Measurements from ENCODE around the gene PANX2.

PANX2 gene

GRCh38 chr22:50205781-50206569 is 35.4 kb downstream of the PANX2 start:
- no peak overlapping the region for H3K4me3 ChIP-seq (ENCODE audit: low read depth in 1 of 2, low read length in 2 of 2)
- peaks cover 9% of the 10 kb centered on the region in 2 donors for H3K4me1 ChIP-seq (ENCODE audit: control insufficient read depth in 1 of 2, insufficient read depth in 2 of 2, low read length in 2 of 2)
- no peak overlapping the region for H3K27ac ChIP-seq (ENCODE audit: low read depth, low read length)
- H3K36me3 ChIP-seq (ENCODE audit: control insufficient read depth in 1 of 2, insufficient read depth in 2 of 2, low read length in 2 of 2), result peaks cover 13 to 60% of the 10 kb centered on the region in 2 donors
- H3K9ac ChIP-seq (ENCODE audit: low read depth in 1 of 2, low read length in 2 of 2), result no peak overlapping the region
- H3K27me3 ChIP-seq (ENCODE audit: control insufficient read depth in 1 of 2, insufficient read depth in 2 of 2, low read length in 2 of 2), result no peaks in the 10 kb centered on the region
- H3K9me3 ChIP-seq (ENCODE audit: control insufficient read depth in 1 of 2, low read length in 2 of 2), result no peaks in the 10 kb centered on the region

GRCh38 chr22:50206599-50206998 is 36.1 kb downstream of the PANX2 start:
- H3K27ac ChIP-seq (ENCODE audit: low read depth, low read length), result no peak overlapping the region

GRCh38 chr22:50207383-50208140 is 37.0 kb downstream of the PANX2 start:
- Histone ChIP-seq H3K36me3 (ENCODE audit: control insufficient read depth in 1 of 2, insufficient read depth in 2 of 2, low read length in 2 of 2) (peaks cover 21 to 73% of the 10 kb centered on the region in 2 donors), H3K27ac (ENCODE audit: low read depth, low read length) (no peak overlapping the region), H3K9me3 (ENCODE audit: control insufficient read depth in 1 of 2, low read length in 2 of 2) (no peaks in the 10 kb centered on the region), H3K4me3 (ENCODE audit: low read depth in 1 of 2, low read length in 2 of 2) (no peak overlapping the region), H3K9ac (ENCODE audit: low read depth in 1 of 2, low read length in 2 of 2) (no peak overlapping the region), H3K4me1 (ENCODE audit: control insufficient read depth in 1 of 2, insufficient read depth in 2 of 2, low read length in 2 of 2) (peaks cover 0 to 1% of the 10 kb centered on the region in 2 donors), H3K27me3 (ENCODE audit: control insufficient read depth in 1 of 2, insufficient read depth in 2 of 2, low read length in 2 of 2) (no peaks in the 10 kb centered on the region)

More at GRCh38 chr22:50206599-50206998, 36.1 kb downstream of the PANX2 start:
- H3K4me3 ChIP-seq (ENCODE audit: low read depth in 1 of 2, low read length in 2 of 2), result no peak overlapping the region
- H3K4me1 ChIP-seq (ENCODE audit: control insufficient read depth in 1 of 2, insufficient read depth in 2 of 2, low read length in 2 of 2), result peaks cover 9% of the 10 kb centered on the region in 2 donors
- peaks cover 18 to 65% of the 10 kb centered on the region in 2 donors for H3K36me3 ChIP-seq (ENCODE audit: control insufficient read depth in 1 of 2, insufficient read depth in 2 of 2, low read length in 2 of 2)
- no peaks in the 10 kb centered on the region for H3K9me3 ChIP-seq (ENCODE audit: control insufficient read depth in 1 of 2, low read length in 2 of 2)
- H3K27me3 ChIP-seq (ENCODE audit: control insufficient read depth in 1 of 2, insufficient read depth in 2 of 2, low read length in 2 of 2), result no peaks in the 10 kb centered on the region
- no peak overlapping the region for H3K9ac ChIP-seq (ENCODE audit: low read depth in 1 of 2, low read length in 2 of 2)

GRCh38 chr22:50208430-50208938 is 38.0 kb downstream of the PANX2 start:
- Histone ChIP-seq H3K4me3 (ENCODE audit: low read depth in 1 of 2, low read length in 2 of 2) (no peak overlapping the region), H3K36me3 (ENCODE audit: control insufficient read depth in 1 of 2, insufficient read depth in 2 of 2, low read length in 2 of 2) (peaks cover 20 to 78% of the 10 kb centered on the region in 2 donors), H3K27me3 (ENCODE audit: control insufficient read depth in 1 of 2, insufficient read depth in 2 of 2, low read length in 2 of 2) (no peaks in the 10 kb centered on the region), H3K9ac (ENCODE audit: low read depth in 1 of 2, low read length in 2 of 2) (no peak overlapping the region), H3K4me1 (ENCODE audit: control insufficient read depth in 1 of 2, insufficient read depth in 2 of 2, low read length in 2 of 2) (no peaks in the 10 kb centered on the region), H3K9me3 (ENCODE audit: control insufficient read depth in 1 of 2, low read length in 2 of 2) (no peaks in the 10 kb centered on the region), H3K27ac (ENCODE audit: low read depth, low read length) (no peak overlapping the region)

GRCh38 chr22:50208939-50209892 is 38.7 kb downstream of the PANX2 start:
- Histone ChIP-seq H3K4me3 (ENCODE audit: low read depth in 1 of 2, low read length in 2 of 2) (no peak overlapping the region), H3K27me3 (ENCODE audit: control insufficient read depth in 1 of 2, insufficient read depth in 2 of 2, low read length in 2 of 2) (no peaks in the 10 kb centered on the region), H3K9me3 (ENCODE audit: control insufficient read depth in 1 of 2, low read length in 2 of 2) (no peaks in the 10 kb centered on the region), H3K9ac (ENCODE audit: low read depth in 1 of 2, low read length in 2 of 2) (no peak overlapping the region), H3K36me3 (ENCODE audit: control insufficient read depth in 1 of 2, insufficient read depth in 2 of 2, low read length in 2 of 2) (peaks cover 18 to 79% of the 10 kb centered on the region in 2 donors), H3K4me1 (ENCODE audit: control insufficient read depth in 1 of 2, insufficient read depth in 2 of 2, low read length in 2 of 2) (no peaks in the 10 kb centered on the region), H3K27ac (ENCODE audit: low read depth, low read length) (no peak overlapping the region)

- no peaks in the 10 kb centered on the region for H3K9me3 ChIP-seq (ENCODE audit: control insufficient read depth in 1 of 2, low read length in 2 of 2)
- H3K36me3 ChIP-seq (ENCODE audit: control insufficient read depth in 1 of 2, insufficient read depth in 2 of 2, low read length in 2 of 2), result peaks cover 21 to 80% of the 10 kb centered on the region in 2 donors
- H3K27ac ChIP-seq (ENCODE audit: low read depth, low read length), result no peak overlapping the region
- no peak overlapping the region for H3K9ac ChIP-seq (ENCODE audit: low read depth in 1 of 2, low read length in 2 of 2)
- H3K4me1 ChIP-seq (ENCODE audit: control insufficient read depth in 1 of 2, insufficient read depth in 2 of 2, low read length in 2 of 2), result no peaks in the 10 kb centered on the region
- H3K4me3 ChIP-seq (ENCODE audit: low read depth in 1 of 2, low read length in 2 of 2), result no peak overlapping the region
- no peaks in the 10 kb centered on the region for H3K27me3 ChIP-seq (ENCODE audit: control insufficient read depth in 1 of 2, insufficient read depth in 2 of 2, low read length in 2 of 2)
These were observed 39.4 kb downstream of the PANX2 start for GRCh38 chr22:50209893-50210292.

GRCh38 chr22:50210378-50211139 is 40.0 kb downstream of the PANX2 start:
- Histone ChIP-seq H3K9ac (ENCODE audit: low read depth in 1 of 2, low read length in 2 of 2) (no peak overlapping the region), H3K9me3 (ENCODE audit: control insufficient read depth in 1 of 2, low read length in 2 of 2) (no peaks in the 10 kb centered on the region), H3K4me3 (ENCODE audit: low read depth in 1 of 2, low read length in 2 of 2) (no peak overlapping the region), H3K27me3 (ENCODE audit: control insufficient read depth in 1 of 2, insufficient read depth in 2 of 2, low read length in 2 of 2) (no peaks in the 10 kb centered on the region), H3K36me3 (ENCODE audit: control insufficient read depth in 1 of 2, insufficient read depth in 2 of 2, low read length in 2 of 2) (peaks cover 25 to 82% of the 10 kb centered on the region in 2 donors), H3K4me1 (ENCODE audit: control insufficient read depth in 1 of 2, insufficient read depth in 2 of 2, low read length in 2 of 2) (no peaks in the 10 kb centered on the region), H3K27ac (ENCODE audit: low read depth, low read length) (no peak overlapping the region)

GRCh38 chr22:50211147-50211546 is 40.6 kb downstream of the PANX2 start:
- Histone ChIP-seq H3K9ac (ENCODE audit: low read depth in 1 of 2, low read length in 2 of 2) (no peak overlapping the region), H3K9me3 (ENCODE audit: control insufficient read depth in 1 of 2, low read length in 2 of 2) (no peaks in the 10 kb centered on the region), H3K36me3 (ENCODE audit: control insufficient read depth in 1 of 2, insufficient read depth in 2 of 2, low read length in 2 of 2) (peaks cover 25 to 83% of the 10 kb centered on the region in 2 donors), H3K4me3 (ENCODE audit: low read depth in 1 of 2, low read length in 2 of 2) (no peak overlapping the region), H3K27ac (ENCODE audit: low read depth, low read length) (no peak overlapping the region), H3K4me1 (ENCODE audit: control insufficient read depth in 1 of 2, insufficient read depth in 2 of 2, low read length in 2 of 2) (no peaks in the 10 kb centered on the region), H3K27me3 (ENCODE audit: control insufficient read depth in 1 of 2, insufficient read depth in 2 of 2, low read length in 2 of 2) (no peaks in the 10 kb centered on the region)

- H3K9ac ChIP-seq (ENCODE audit: low read depth in 1 of 2, low read length in 2 of 2), result no peak overlapping the region
- H3K27ac ChIP-seq (ENCODE audit: low read depth, low read length), result no peak overlapping the region
- peaks cover 23 to 86% of the 10 kb centered on the region in 2 donors for H3K36me3 ChIP-seq (ENCODE audit: control insufficient read depth in 1 of 2, insufficient read depth in 2 of 2, low read length in 2 of 2)
- no peaks in the 10 kb centered on the region for H3K9me3 ChIP-seq (ENCODE audit: control insufficient read depth in 1 of 2, low read length in 2 of 2)
- H3K27me3 ChIP-seq (ENCODE audit: control insufficient read depth in 1 of 2, insufficient read depth in 2 of 2, low read length in 2 of 2), result no peaks in the 10 kb centered on the region
- H3K4me1 ChIP-seq (ENCODE audit: control insufficient read depth in 1 of 2, insufficient read depth in 2 of 2, low read length in 2 of 2), result no peaks in the 10 kb centered on the region
- H3K4me3 ChIP-seq (ENCODE audit: low read depth in 1 of 2, low read length in 2 of 2), result no peak overlapping the region
These were observed 42.7 kb downstream of the PANX2 start for GRCh38 chr22:50213263-50213662.
